GM12892 (cell line): ENCODE results near the gene ASCL2.

Experiments used
- POLR2A ChIP-seq: IDR thresholded peaks from 2 replicates; pipeline ENCODE4 v1.6.1; 2011; ENCODE audit warnings: low read depth, low read length, control low read depth
- POLR2AphosphoS5 ChIP-seq: IDR thresholded peaks from 2 replicates; pipeline ENCODE4 v1.6.1; 2011; ENCODE audit warnings: low read depth, low read length, control low read depth
- TAF1 ChIP-seq: IDR thresholded peaks from 2 replicates; pipeline ENCODE4 v1.6.1; 2011; ENCODE audit warnings: low read depth, mild to moderate bottlenecking, control low read depth, low read length, borderline replicate concordance

- TF ChIP-seq POLR2A, result no peak
- no peak for TF ChIP-seq POLR2AphosphoS5
- TF ChIP-seq TAF1, result no peak
These were observed 35.5 kb upstream of the ASCL2 start for GRCh38 chr11:2305788-2306451.
